Mesendoderm (in vitro differentiated cells): ENCODE measurements around the gene IRGQ.

ENCODE experiments used
- DNase-seq: peaks from one replicate; pipeline ENCODE4 v3.0.0; 2013
- H2AK5ac ChIP-seq: 2 replicates; pipeline ENCODE4 v1.6.1; 2013; ENCODE audit warnings: low read length, inconsistent platforms
- H2BK120ac ChIP-seq: 2 replicates; pipeline ENCODE4 v1.6.1; 2013; ENCODE audit warnings: low read depth, mild to moderate bottlenecking, low read length, moderate library complexity, mixed read lengths
- H2BK15ac ChIP-seq: replicated peaks from 2 replicates; pipeline ENCODE4 v1.6.1; 2013; ENCODE audit warnings: low read depth, mild to moderate bottlenecking, moderate library complexity
- H2BK5ac ChIP-seq: 2 replicates; pipeline ENCODE4 v1.6.1; 2013; ENCODE audit warnings: low read length, inconsistent platforms
- H3K18ac ChIP-seq: 2 replicates; pipeline ENCODE4 v1.6.1; 2013; ENCODE audit warnings: mild to moderate bottlenecking, low read length, mixed read lengths
- H3K23ac ChIP-seq: one replicate; pipeline ENCODE4 v1.6.1; 2013; ENCODE audit warnings: low read length
- H3K27ac ChIP-seq: 2 replicates; pipeline ENCODE4 v1.5.1; 2013; ENCODE audit warnings: low read depth, mild to moderate bottlenecking, inconsistent platforms, low read length, moderate library complexity
- H3K27me3 ChIP-seq: 2 replicates; pipeline ENCODE4 v1.6.1; 2013; ENCODE audit warnings: low read length, control low read depth, mild to moderate bottlenecking, inconsistent platforms; ENCODE audit not compliant: insufficient read depth, poor library complexity
- H3K36me3 ChIP-seq: 2 replicates; pipeline ENCODE4 v1.6.1; 2013; ENCODE audit warnings: low read length, inconsistent platforms; ENCODE audit not compliant: control insufficient read depth, insufficient read depth
- H3K4ac ChIP-seq: one replicate; pipeline ENCODE4 v1.6.1; 2013; ENCODE audit warnings: low read depth, mild to moderate bottlenecking, low read length, moderate library complexity
- H3K4me1 ChIP-seq: 2 replicates; pipeline ENCODE4 v1.6.1; 2013; ENCODE audit warnings: low read depth, low read length, inconsistent platforms; ENCODE audit not compliant: control insufficient read depth
- H3K4me2 ChIP-seq: 2 replicates; pipeline ENCODE4 v1.6.1; 2013; ENCODE audit warnings: low read length
- H3K4me3 ChIP-seq: 2 replicates; pipeline ENCODE4 v1.5.1; 2013; ENCODE audit warnings: mild to moderate bottlenecking, low read length
- H3K56ac ChIP-seq: one replicate; pipeline ENCODE4 v1.6.1; 2013; ENCODE audit warnings: low read length
- H3K79me1 ChIP-seq: 2 replicates; pipeline ENCODE4 v1.6.1; 2013; ENCODE audit warnings: low read length, inconsistent platforms
- H3K79me2 ChIP-seq: 2 replicates; pipeline ENCODE4 v1.6.1; 2013; ENCODE audit warnings: mild to moderate bottlenecking, low read length; ENCODE audit not compliant: control insufficient read depth, insufficient read depth
- H3K9ac ChIP-seq: 2 replicates; pipeline ENCODE4 v1.6.1; 2013; ENCODE audit warnings: low read length, inconsistent platforms
- H4K5ac ChIP-seq: one replicate; pipeline ENCODE4 v1.6.1; 2013; ENCODE audit warnings: low read length
- H4K8ac ChIP-seq: one replicate; pipeline ENCODE4 v1.6.1; 2013; ENCODE audit warnings: low read depth, mild to moderate bottlenecking, control low read depth, low read length, moderate library complexity
- WGBS: extraction: QIAGEN DNeasy Blood & Tissue Kit; methylation state at CpG from one replicate; pipeline ENCODE4 v1.1.7; 2013; ENCODE audit warnings: low lambda C conversion rate, missing lambda C conversion rate; ENCODE audit not compliant: insufficient coverage; ENCODE audit errors: extremely low coverage; 5-methylcytosine and 5-hydroxymethylcytosine counted together

The IRGQ gene

GRCh38 chr19:43534816-43535761 is 60.8 kb downstream of the IRGQ start:
- Histone ChIP-seq H3K4me2 (no peak overlapping the region), H2BK15ac (no peak overlapping the region), H3K27me3 (no peaks in the 10 kb centered on the region), H3K56ac (peak overlapping the region; percentile 82), H2BK120ac (no peak overlapping the region), H2BK5ac (no peak overlapping the region), H3K9ac (no peak overlapping the region), H3K18ac (no peak overlapping the region), H3K27ac (no peak overlapping the region), H2AK5ac (no peak overlapping the region), H4K8ac (no peak overlapping the region), H3K4me3 (no peak overlapping the region), H3K23ac (no peak overlapping the region), H3K79me1 (no peaks in the 10 kb centered on the region), H3K79me2 (no peaks in the 10 kb centered on the region), H3K4me1 (peaks cover 6% of the 10 kb centered on the region), H3K36me3 (peaks cover 4% of the 10 kb centered on the region), H3K4ac (no peak overlapping the region), H4K5ac (no peak overlapping the region)
- no CpG with 5 or more reads among the region's 62 CpGs for WGBS
- peak; percentile 93 for DNase-seq
